C4-2B (cell line): ENCODE results near the gene NAA80.

Experiments
- ZFX ChIP-seq: fragments of 450-650 bp; IDR thresholded peaks from 2 replicates; pipeline ENCODE4 v1.6.1; 2017
- TF ChIP-seq, protein P1 (sequence below): fragments of 450-650 bp; conservative IDR thresholded peaks from 2 replicates; pipeline ENCODE4 v1.5.1; 2017; ENCODE audit warnings: mild to moderate bottlenecking

DNA sequence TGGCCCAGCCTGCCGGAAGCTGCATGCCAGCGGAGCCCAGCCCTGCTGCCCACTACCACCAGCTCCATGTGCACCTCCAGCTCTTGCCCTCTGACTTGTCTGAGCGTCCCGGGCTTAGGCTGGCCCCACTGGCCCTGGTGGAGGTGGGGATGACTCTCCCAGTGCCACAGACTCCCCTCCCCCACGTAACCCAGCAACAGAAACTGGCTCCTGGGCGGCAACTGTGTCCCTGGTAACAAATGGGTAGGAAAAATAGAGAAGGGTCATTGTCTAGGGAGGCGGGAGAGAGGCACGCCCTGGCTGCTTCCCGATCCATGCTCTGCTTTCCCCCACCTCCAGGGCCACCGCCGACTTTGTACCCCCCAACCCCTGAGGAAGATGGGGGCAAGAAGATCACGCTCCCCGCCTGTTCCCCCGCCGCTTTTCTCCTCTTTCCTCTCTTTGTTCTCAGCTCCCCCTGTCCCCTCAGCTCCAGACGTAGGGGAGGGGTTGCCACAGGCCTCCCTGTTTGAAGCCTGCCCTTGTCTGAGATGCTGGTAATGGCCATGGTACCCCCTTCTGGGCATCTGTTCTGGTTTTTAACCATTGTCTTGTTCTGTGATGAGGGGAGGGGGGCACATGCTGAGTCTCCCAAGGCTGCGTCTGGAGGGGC lies 41.0 kb downstream of the NAA80 start:
- TF ChIP-seq, protein P1, sequence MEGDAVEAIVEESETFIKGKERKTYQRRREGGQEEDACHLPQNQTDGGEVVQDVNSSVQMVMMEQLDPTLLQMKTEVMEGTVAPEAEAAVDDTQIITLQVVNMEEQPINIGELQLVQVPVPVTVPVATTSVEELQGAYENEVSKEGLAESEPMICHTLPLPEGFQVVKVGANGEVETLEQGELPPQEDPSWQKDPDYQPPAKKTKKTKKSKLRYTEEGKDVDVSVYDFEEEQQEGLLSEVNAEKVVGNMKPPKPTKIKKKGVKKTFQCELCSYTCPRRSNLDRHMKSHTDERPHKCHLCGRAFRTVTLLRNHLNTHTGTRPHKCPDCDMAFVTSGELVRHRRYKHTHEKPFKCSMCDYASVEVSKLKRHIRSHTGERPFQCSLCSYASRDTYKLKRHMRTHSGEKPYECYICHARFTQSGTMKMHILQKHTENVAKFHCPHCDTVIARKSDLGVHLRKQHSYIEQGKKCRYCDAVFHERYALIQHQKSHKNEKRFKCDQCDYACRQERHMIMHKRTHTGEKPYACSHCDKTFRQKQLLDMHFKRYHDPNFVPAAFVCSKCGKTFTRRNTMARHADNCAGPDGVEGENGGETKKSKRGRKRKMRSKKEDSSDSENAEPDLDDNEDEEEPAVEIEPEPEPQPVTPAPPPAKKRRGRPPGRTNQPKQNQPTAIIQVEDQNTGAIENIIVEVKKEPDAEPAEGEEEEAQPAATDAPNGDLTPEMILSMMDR: no peak
- TF ChIP-seq ZFX: no peak
